Heart left ventricle (tissue), 16 donors: Measurements from ENCODE around the gene HSPA1B. TPM values are rescaled to one million over a fixed set of nuclear protein-coding genes. Genes with fewer than 3 reads are reported as not detected.

Experiments
- ATAC-seq, 4 donors: fragments of 200-7000 bp; cut with Tn5 transposase; one replicate each; pipeline ENCODE4 v1.9.1; 2020 to 2022; ENCODE audit warnings: moderate library complexity in 4 of 4, mild to moderate bottlenecking in 3 of 4, moderate number of reproducible peaks in 1 of 4
- DNase-seq, 5 donors: peaks; one replicate each; pipeline ENCODE4 v3.0.0-alpha.2; 2020
- H3K27ac ChIP-seq, 12 donors: fragments of 200-600 bp; sonication (generic) in 4 of 12; one replicate each; pipeline versions ENCODE4 v1.5.0 to v1.8.0; 2016 to 2022; ENCODE audit warnings: mild to moderate bottlenecking in 2 of 12
- H3K27me3 ChIP-seq, 9 donors: fragments of 200-600 bp; sonication (generic) in 2 of 9; one replicate each; pipeline versions ENCODE4 v1.5.1 to v1.8.0; 2016 to 2022; ENCODE audit warnings: mild to moderate bottlenecking in 3 of 9
- H3K36me3 ChIP-seq, 9 donors: fragments of 200-600 bp; sonication (generic) in 2 of 9; one replicate each; pipeline versions ENCODE4 v1.5.0 to v1.8.0; 2018 to 2022; ENCODE audit warnings: mild to moderate bottlenecking in 2 of 9
- H3K4me1 ChIP-seq, 12 donors: fragments of 200-600 bp; sonication (generic) in 4 of 12; one replicate each; pipeline versions ENCODE4 v1.5.0 to v1.8.0; 2016 to 2022; ENCODE audit warnings: mild to moderate bottlenecking in 3 of 12
- H3K4me3 ChIP-seq, 12 donors: fragments of 200-600 bp; sonication (generic) in 4 of 12; one replicate each; pipeline versions ENCODE4 v1.5.0 to v1.8.0; 2017 to 2022; ENCODE audit warnings: mild to moderate bottlenecking in 9 of 12, moderate library complexity in 4 of 12
- H3K9me3 ChIP-seq, 12 donors: fragments of 200-600 bp; sonication (generic) in 4 of 12; one replicate each; pipeline versions ENCODE4 v1.5.0 to v1.8.0; 2016 to 2022; ENCODE audit warnings: mild to moderate bottlenecking in 1 of 12
- POLR2A ChIP-seq, 2 donors: fragments of 450-650 bp; IDR thresholded peaks; one replicate each; pipeline ENCODE4 v1.6.1; 2017; ENCODE audit warnings: antibody characterized with exemption in 2 of 2, mild to moderate bottlenecking in 2 of 2, moderate library complexity in 2 of 2
- WGBS, 4 donors: extraction: QIAGEN DNeasy Blood & Tissue Kit in 2 of 4; methylation state at CpG; one replicate each; pipeline versions ENCODE4 v1.1.5 to v1.1.7; 2013 to 2018; 5-methylcytosine and 5-hydroxymethylcytosine counted together
- intact Hi-C, 10 donors: fragments of 100-400 bp; cut with DNase I; formaldehyde crosslinking; loops; one replicate each; pipeline versions ENCODE4 v1.11.1 to v1.14.2; 2022
- polyA plus RNA-seq, 2 donors: library from polyadenylated mRNA; stranded (reverse); fragments of 200-250 nt; gene quantifications; one replicate each; pipeline ENCODE4 v1.2.3, GENCODE V29; 2013
- total RNA-seq, 9 donors: library from RNA; depleted of rRNA in 2 of 9; stranded (reverse); fragments of >200 nt in 2 of 9; fragmentation: NEBNext Ultra II Directional in 3 of 9; extraction: Animal tissue kit (Norgen Biotek cat#: 25700) in 3 of 9; gene quantifications; one replicate each; pipeline versions ENCODE4 v1.1.0 to v1.2.4, GENCODE V29; 2016 to 2023
- TF ChIP-seq, protein P1 (sequence below), 12 donors: fragments of 200-600 bp; sonication (generic) in 4 of 12; IDR thresholded peaks; one replicate each; pipeline versions ENCODE4 v1.5.0 to v1.8.0; 2018 to 2022; ENCODE audit warnings: antibody characterized with exemption in 12 of 12, mild to moderate bottlenecking in 5 of 12
- donor health status: ischemic (EF 13 %, LVEDD 7.1; RV severe dilation, severe dysfunction).
- donor health status: healthy with polysubstance abuse.
- donor health status: DM: no; HTN: yes; CAD: no.
- donor health status: DM: no; HTN: no; CAD: no.
- donor health status: ischemic (EF 25% LVEDD 6.9; RV normal size, moderate dysfunction).
- donor health status: ischemic (EF 25% LVEDD 5.7; RV mildly dilated, moderate dysfunction).
- donor health status: healthy.
- donor health status: DM: yes; HTN: yes; CAD: no.
- donor health status: ischemic (EF 35%, LVEDD 5.7; RV mildly dilated, moderate dysfunction).
- donor health status: nonischemic (EF 11% LVEDD 7.7; RV severe dilation, severe dysfunction).
- donor health status: DM: yes; HTN: yes; CAD: no.
- donor health status: PGD.
- donor health status: ischemic (EF 29% LVEDD 5.4; RV normal size, mild dysfunction).
- donor health status: nonischemic (EF 23%, LVEDD 6.1; RV moderate dilation, normal function).

The HSPA1B gene
- total and polyA plus RNA-seq, 11 donors, result 35.2 to 306 (median 146) TPM

DNA sequence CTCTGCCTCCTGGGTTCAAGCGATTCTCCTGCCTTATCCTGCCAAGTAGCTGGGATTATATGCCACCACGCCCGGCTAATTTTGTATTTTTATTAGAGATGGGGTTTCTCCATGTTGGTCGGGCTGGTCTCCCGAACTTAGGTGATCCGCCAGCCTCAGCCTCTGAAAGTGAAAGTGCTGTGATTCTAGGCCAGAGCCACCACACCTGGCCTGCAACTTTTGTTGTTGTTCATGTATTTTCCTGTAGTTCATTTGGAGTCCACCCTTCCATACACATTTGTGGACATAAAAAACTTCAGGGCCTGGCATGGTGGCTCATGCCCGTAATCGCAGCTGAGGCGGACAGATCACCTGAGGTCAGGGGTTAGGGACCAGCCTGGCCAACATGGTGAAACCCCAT lies 14.5 kb downstream of the HSPA1B start:
- peaks cover 0 to 22% (median 17%) of the 10 kb centered on the region in 12 donors for H3K4me1 ChIP-seq
- H3K9me3 ChIP-seq, result no peaks in the 10 kb centered on the region
- no peak for TF ChIP-seq POLR2A (IDR thresholded peaks at IDR 0.05)
- TF ChIP-seq, protein P1, sequence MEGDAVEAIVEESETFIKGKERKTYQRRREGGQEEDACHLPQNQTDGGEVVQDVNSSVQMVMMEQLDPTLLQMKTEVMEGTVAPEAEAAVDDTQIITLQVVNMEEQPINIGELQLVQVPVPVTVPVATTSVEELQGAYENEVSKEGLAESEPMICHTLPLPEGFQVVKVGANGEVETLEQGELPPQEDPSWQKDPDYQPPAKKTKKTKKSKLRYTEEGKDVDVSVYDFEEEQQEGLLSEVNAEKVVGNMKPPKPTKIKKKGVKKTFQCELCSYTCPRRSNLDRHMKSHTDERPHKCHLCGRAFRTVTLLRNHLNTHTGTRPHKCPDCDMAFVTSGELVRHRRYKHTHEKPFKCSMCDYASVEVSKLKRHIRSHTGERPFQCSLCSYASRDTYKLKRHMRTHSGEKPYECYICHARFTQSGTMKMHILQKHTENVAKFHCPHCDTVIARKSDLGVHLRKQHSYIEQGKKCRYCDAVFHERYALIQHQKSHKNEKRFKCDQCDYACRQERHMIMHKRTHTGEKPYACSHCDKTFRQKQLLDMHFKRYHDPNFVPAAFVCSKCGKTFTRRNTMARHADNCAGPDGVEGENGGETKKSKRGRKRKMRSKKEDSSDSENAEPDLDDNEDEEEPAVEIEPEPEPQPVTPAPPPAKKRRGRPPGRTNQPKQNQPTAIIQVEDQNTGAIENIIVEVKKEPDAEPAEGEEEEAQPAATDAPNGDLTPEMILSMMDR (IDR thresholded peaks at IDR 0.05), result no peak
- 93 to 95% (median 94%) methylated on average over 9 of the region's 9 CpGs for WGBS, 4 donors
- ATAC-seq, result no peak
- no peak overlapping the region for H3K4me3 ChIP-seq
- DNase-seq, result no peak
- intact Hi-C loops, result no loop called here
- peaks cover 0 to 52% (median 40%) of the 10 kb centered on the region in 9 donors for H3K36me3 ChIP-seq
- H3K27me3 ChIP-seq, result no peaks in the 10 kb centered on the region
- no peak overlapping the region for H3K27ac ChIP-seq

- ATAC-seq, result no peak
These were observed 17.0 kb downstream of the HSPA1B start for GRCh38 chr6:31844507-31844906.

DNA sequence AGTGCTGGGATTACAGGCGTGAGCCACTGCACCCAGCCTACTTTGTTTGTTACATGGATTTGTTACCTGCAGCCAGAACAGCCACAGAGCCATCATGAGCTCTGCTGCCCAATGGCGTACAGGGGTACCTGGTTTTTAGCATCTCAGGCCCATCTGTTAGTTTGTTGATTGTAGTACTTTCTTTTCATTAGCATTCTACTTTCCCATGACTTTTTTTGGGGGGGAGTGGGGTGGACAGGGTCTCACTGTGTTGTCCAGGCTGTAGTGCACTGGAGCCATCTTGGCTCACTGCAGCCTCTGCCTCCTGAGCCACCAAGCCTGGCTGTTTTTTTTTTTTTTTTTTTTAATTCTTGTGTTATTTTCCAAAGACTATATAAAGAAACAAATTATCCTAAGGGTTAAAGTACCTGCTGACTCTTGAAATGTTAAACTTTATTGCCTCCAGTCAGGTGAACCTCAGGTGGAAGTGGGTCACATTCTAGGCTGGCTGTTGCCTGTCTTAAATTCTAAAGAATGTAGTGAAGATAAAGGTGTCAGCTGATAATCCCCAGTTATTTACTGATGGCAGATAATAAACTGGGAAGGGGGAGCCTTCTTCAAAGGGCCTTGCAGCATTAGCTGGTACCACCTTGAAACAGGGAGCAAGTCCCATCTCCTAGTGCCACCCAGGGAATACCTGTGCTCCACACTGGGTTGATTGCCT lies 19.9 kb downstream of the HSPA1B start:
- WGBS, 4 donors, result 91 to 100% (median 93%) methylated on average over 2 of the region's 2 CpGs
- Histone ChIP-seq H3K4me1 (no peaks in the 10 kb centered on the region), H3K9me3 (no peaks in the 10 kb centered on the region), H3K27me3 (no peaks in the 10 kb centered on the region), H3K27ac (no peak overlapping the region), H3K4me3 (no peak overlapping the region), H3K36me3 (peaks cover 0 to 3% (median 0%) of the 10 kb centered on the region in 9 donors)
- TF ChIP-seq POLR2A (IDR thresholded peaks at IDR 0.05), result no peak
- TF ChIP-seq, protein P1 (IDR thresholded peaks at IDR 0.05), result no peak
- ATAC-seq (no peak), DNase-seq (no peak)
- intact Hi-C loops, result no loop called here

More at GRCh38 chr6:31844507-31844906, 17.0 kb downstream of the HSPA1B start:
- H3K4me1 ChIP-seq, result no peaks in the 10 kb centered on the region
- H3K36me3 ChIP-seq, result peaks cover 0 to 28% (median 15%) of the 10 kb centered on the region in 9 donors
- no peak for TF ChIP-seq POLR2A (IDR thresholded peaks at IDR 0.05)
- TF ChIP-seq, protein P1 (IDR thresholded peaks at IDR 0.05), result no peak
- no peak overlapping the region for H3K27ac ChIP-seq
- intact Hi-C loops, result no loop called here
- whole genome bisulfite sequencing, 4 donors, result 94 to 97% (median 95%) methylated on average over 3 of the region's 3 CpGs
- H3K27me3 ChIP-seq, result no peaks in the 10 kb centered on the region
- no peak overlapping the region for H3K4me3 ChIP-seq
- DNase-seq, result no peak
- no peaks in the 10 kb centered on the region for H3K9me3 ChIP-seq

DNA sequence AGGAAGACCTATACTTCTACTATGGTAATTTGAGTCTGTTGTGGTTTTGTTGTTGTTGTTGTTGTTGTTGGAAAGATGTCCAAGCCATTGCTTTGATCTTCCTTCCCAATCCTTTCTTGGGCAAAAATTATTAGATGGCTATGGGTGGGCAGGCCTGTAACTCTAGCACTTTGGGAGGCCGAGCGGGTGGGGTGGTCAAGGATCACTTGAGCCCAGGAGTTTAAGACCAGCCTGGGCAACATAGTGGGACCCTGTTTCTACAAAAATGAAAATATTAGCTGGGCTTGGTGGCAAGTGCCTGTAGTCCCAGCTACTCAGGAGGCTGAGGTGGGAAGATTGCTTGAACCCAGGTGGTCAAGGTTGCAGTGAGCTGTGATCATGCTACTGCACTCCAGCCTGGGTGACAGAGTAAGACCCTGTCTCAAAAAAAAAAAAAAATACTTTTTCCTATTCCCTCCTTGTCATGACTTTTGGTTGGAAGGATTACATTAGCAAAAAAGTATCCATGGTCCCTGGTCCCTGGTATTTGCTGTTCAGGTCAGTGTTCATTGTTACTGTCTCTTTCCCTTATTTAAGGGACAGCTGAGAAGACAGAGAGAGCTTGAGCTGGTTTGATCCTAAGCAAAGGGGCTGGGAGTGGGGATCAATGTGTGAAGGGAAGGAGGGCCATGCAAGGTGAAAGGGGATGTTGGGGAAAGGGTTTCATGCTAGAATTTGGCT lies 23.4 kb downstream of the HSPA1B start:
- DNase-seq (no peak), ATAC-seq (no peak)
- no peaks in the 10 kb centered on the region for H3K4me1 ChIP-seq
- WGBS, 4 donors, result 91 to 99% (median 97%) methylated on average over 2 of the region's 2 CpGs
- intact Hi-C loops, result no loop called here
- no peak overlapping the region for H3K4me3 ChIP-seq
- no peak for TF ChIP-seq POLR2A (IDR thresholded peaks at IDR 0.05)
- TF ChIP-seq, protein P1 (IDR thresholded peaks at IDR 0.05), result no peak
- H3K9me3 ChIP-seq, result no peaks in the 10 kb centered on the region
- H3K27ac ChIP-seq, result no peak overlapping the region
- peaks cover 0 to 4% (median 0%) of the 10 kb centered on the region in 9 donors for H3K36me3 ChIP-seq
- no peaks in the 10 kb centered on the region for H3K27me3 ChIP-seq
